Measurements from ENCODE around the gene ALDH4A1.
A peak's percentile ranks its signal among the peaks of the same experiment; 100 is the strongest.

Gene ALDH4A1

DNA sequence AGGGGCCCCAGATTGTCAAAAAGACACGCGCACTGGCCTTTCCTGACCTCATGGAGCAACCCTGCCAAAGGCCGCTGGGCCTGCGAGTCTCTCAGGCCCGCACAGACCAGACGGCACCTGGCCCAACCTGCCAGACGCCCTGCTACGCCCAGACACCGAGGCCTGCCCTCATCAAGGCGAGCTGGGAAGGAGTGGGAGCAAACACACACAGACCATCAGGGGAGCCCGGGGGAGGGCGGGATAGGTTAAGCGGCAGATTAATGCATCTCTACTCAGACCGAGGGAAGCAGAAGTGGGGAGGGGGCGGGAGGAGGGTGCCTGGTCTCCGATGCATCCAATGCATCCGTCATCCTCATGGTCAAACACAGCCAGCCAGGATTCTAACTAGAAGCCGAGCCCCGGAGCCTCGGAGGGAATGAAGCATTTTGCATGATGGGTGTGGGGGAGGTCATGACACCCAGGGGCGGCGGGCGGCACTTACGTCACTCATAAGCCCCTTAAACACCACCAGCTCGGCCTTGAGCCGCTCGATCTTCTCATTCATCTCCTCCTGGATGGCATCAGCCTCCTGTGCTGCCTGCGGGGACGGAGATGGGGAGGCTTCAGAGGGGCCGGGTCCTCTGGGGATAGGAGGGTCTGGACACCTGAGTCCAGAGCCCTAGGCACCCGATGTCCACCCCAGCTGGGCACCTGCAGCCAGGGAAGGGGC is 17.0 kb upstream of the ALDH4A1 start:
- H3K36me3 ChIP-seq (ENCODE audit: control insufficient read depth in 1 of 2, insufficient read depth in 2 of 2, low read length in 2 of 2): peaks cover 4 to 30% of the 10 kb centered on the region in 2 donors
- H3K27me3 ChIP-seq (ENCODE audit: low read depth, low read length): no peaks in the 10 kb centered on the region
- H3K4me3 ChIP-seq (ENCODE audit: low read depth in 1 of 2, low read length in 2 of 2): no peak overlapping the region
- H3K4me1 ChIP-seq (ENCODE audit: control insufficient read depth in 1 of 2, insufficient read depth in 2 of 2, low read length in 2 of 2): peaks cover 15 to 33% of the 10 kb centered on the region in 2 donors
- H3K9me3 ChIP-seq (ENCODE audit: control insufficient read depth in 1 of 2, low read length in 2 of 2): no peaks in the 10 kb centered on the region
- no peak overlapping the region for H3K27ac ChIP-seq (ENCODE audit: low read length)

- Histone ChIP-seq H3K27ac (ENCODE audit: low read length) (no peak overlapping the region), H3K27me3 (ENCODE audit: low read depth, low read length) (no peaks in the 10 kb centered on the region), H3K4me1 (ENCODE audit: control insufficient read depth in 1 of 2, insufficient read depth in 2 of 2, low read length in 2 of 2) (peaks cover 11 to 27% of the 10 kb centered on the region in 2 donors), H3K4me3 (ENCODE audit: low read depth in 1 of 2, low read length in 2 of 2) (no peak overlapping the region), H3K36me3 (ENCODE audit: control insufficient read depth in 1 of 2, insufficient read depth in 2 of 2, low read length in 2 of 2) (peaks cover 4 to 30% of the 10 kb centered on the region in 2 donors), H3K9me3 (ENCODE audit: control insufficient read depth in 1 of 2, low read length in 2 of 2) (no peaks in the 10 kb centered on the region)
Observed at GRCh38 chr1:18918417-18918816, 16.1 kb upstream of the ALDH4A1 start.

- peaks cover 4 to 30% of the 10 kb centered on the region in 2 donors for H3K36me3 ChIP-seq (ENCODE audit: control insufficient read depth in 1 of 2, insufficient read depth in 2 of 2, low read length in 2 of 2)
Observed at GRCh38 chr1:18917071-18917799, 14.9 kb upstream of the ALDH4A1 start.

DNA sequence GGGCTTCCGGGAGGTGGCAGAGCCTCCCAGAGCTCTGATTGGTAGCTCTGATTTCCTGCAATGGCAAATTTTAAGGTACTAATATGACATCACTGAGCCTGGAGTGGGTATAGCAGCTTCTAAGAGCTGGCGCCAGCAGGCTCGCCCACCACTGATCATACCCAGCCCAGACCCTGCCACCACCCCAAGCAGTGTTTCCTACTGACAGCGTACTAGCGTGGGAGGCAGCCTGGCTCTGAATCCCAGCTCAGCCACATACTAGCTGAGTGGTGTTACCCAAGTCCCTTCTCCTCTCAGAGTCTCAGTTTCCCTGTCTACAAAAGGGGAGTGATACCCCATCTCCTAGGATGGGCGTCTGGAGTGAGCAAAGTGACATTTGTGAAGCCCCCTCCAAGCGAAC is 13.0 kb upstream of the ALDH4A1 start:
- H3K36me3 ChIP-seq (ENCODE audit: control insufficient read depth in 1 of 2, insufficient read depth in 2 of 2, low read length in 2 of 2): peaks cover 12 to 35% of the 10 kb centered on the region in 2 donors
- no peak overlapping the region for H3K4me3 ChIP-seq (ENCODE audit: low read depth in 1 of 2, low read length in 2 of 2)
- H3K27ac ChIP-seq (ENCODE audit: low read length): no peak overlapping the region
- H3K27me3 ChIP-seq (ENCODE audit: low read depth, low read length): no peaks in the 10 kb centered on the region
- peaks cover 0 to 11% of the 10 kb centered on the region in 2 donors for H3K4me1 ChIP-seq (ENCODE audit: control insufficient read depth in 1 of 2, insufficient read depth in 2 of 2, low read length in 2 of 2)
- H3K9me3 ChIP-seq (ENCODE audit: control insufficient read depth in 1 of 2, low read length in 2 of 2): no peaks in the 10 kb centered on the region

More at GRCh38 chr1:18917071-18917799, 14.9 kb upstream of the ALDH4A1 start:
- H3K9me3 ChIP-seq (ENCODE audit: control insufficient read depth in 1 of 2, low read length in 2 of 2): no peaks in the 10 kb centered on the region
- no peak overlapping the region for H3K27ac ChIP-seq (ENCODE audit: low read length)
- no peak overlapping the region for H3K4me3 ChIP-seq (ENCODE audit: low read depth in 1 of 2, low read length in 2 of 2)
- no peaks in the 10 kb centered on the region for H3K27me3 ChIP-seq (ENCODE audit: low read depth, low read length)
- H3K4me1 ChIP-seq (ENCODE audit: control insufficient read depth in 1 of 2, insufficient read depth in 2 of 2, low read length in 2 of 2): peaks cover 0 to 24% of the 10 kb centered on the region in 2 donors

GRCh38 chr1:18913065-18913835 is 10.9 kb upstream of the ALDH4A1 start:
- H3K36me3 ChIP-seq (ENCODE audit: control insufficient read depth in 1 of 2, insufficient read depth in 2 of 2, low read length in 2 of 2): peaks cover 17 to 49% of the 10 kb centered on the region in 2 donors
- H3K9me3 ChIP-seq (ENCODE audit: control insufficient read depth in 1 of 2, low read length in 2 of 2): no peaks in the 10 kb centered on the region
- H3K27ac ChIP-seq (ENCODE audit: low read length): no peak overlapping the region
- no peaks in the 10 kb centered on the region for H3K27me3 ChIP-seq (ENCODE audit: low read depth, low read length)
- no peak overlapping the region for H3K4me3 ChIP-seq (ENCODE audit: low read depth in 1 of 2, low read length in 2 of 2)
- peaks cover 0 to 11% of the 10 kb centered on the region in 2 donors for H3K4me1 ChIP-seq (ENCODE audit: control insufficient read depth in 1 of 2, insufficient read depth in 2 of 2, low read length in 2 of 2)

DNA sequence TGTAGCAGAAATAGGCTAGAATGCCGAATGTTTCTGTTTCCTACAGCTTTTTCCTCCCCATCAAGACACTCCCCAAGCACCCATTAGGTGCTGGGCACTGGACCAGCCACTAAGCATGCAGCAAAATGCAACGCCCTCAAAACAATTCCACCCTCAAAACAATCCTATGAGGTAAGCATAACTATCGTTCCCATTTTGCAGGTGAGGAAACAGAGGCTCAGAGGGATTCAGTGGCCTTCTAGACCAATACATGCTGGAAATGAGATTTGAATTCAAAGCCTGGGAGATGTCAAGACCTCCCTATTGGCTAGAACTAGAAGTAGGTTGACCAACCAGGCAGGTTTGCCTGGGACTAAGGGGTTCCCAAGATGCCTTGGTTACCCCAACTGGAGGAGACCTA is 10.2 kb upstream of the ALDH4A1 start:
- Histone ChIP-seq H3K4me3 (ENCODE audit: low read depth in 1 of 2, low read length in 2 of 2) (no peak overlapping the region), H3K36me3 (ENCODE audit: control insufficient read depth in 1 of 2, insufficient read depth in 2 of 2, low read length in 2 of 2) (peaks cover 17 to 43% of the 10 kb centered on the region in 2 donors), H3K27me3 (ENCODE audit: low read depth, low read length) (no peaks in the 10 kb centered on the region), H3K4me1 (ENCODE audit: control insufficient read depth in 1 of 2, insufficient read depth in 2 of 2, low read length in 2 of 2) (peaks cover 0 to 18% of the 10 kb centered on the region in 2 donors), H3K27ac (ENCODE audit: low read length) (no peak overlapping the region), H3K9me3 (ENCODE audit: control insufficient read depth in 1 of 2, low read length in 2 of 2) (no peaks in the 10 kb centered on the region)

GRCh38 chr1:18908911-18909771 is 6.8 kb upstream of the ALDH4A1 start:
- Histone ChIP-seq H3K36me3 (ENCODE audit: control insufficient read depth in 1 of 2, insufficient read depth in 2 of 2, low read length in 2 of 2) (peaks cover 17 to 27% of the 10 kb centered on the region in 2 donors), H3K27me3 (ENCODE audit: low read depth, low read length) (no peaks in the 10 kb centered on the region), H3K27ac (ENCODE audit: low read length) (no peak overlapping the region)

DNA sequence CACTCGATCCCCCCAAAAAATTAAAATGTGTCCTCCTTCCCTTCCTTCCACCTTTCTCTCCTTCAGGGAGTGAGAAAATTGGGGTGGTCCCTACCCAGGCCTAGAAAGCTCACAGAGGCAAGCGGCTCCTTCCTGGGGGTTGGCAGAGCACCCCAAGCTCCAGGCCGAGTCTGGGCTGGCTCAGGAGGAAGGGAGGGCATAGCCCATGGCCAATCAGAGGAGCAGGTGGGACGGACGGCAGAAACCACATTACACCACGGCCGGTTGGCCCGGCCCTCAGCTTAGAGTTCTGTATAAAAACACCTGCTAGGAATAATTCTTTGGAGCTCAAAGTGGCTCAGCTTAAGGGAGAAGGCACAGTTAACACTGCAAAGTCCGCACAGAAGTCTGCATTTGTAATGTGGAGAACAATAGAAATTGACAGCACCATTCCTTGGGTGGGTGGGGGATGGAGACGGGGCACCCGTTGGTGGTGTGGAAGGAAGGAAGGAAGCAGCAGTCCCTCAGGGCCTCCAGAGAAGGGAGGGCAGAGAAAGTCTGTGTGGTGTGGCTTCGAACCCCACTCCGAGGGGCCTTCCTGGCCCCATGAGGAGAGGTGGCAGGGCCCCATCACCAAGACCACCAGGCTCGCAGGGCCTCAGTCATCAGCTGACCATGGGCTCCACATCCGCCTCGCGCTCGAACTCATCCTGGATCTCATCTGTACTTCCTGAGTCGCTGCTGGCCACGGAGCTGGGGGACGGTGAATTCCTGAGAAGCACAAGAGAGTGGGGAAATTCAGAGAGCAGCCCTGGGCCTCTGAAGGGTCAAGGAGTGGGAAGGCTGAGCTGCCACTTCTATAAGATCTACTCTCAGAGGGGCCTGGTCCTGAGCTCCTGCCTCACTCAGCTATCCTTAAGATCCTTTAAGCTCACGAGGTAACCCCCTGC is 5.8 kb upstream of the ALDH4A1 start:
- Histone ChIP-seq H3K9me3 (ENCODE audit: control insufficient read depth in 1 of 2, low read length in 2 of 2) (no peaks in the 10 kb centered on the region), H3K27me3 (ENCODE audit: low read depth, low read length) (no peaks in the 10 kb centered on the region), H3K4me3 (ENCODE audit: low read depth in 1 of 2, low read length in 2 of 2) (peak overlapping the region in 1 of 2 donors; percentile 28), H3K4me1 (ENCODE audit: control insufficient read depth in 1 of 2, insufficient read depth in 2 of 2, low read length in 2 of 2) (peaks cover 4 to 27% of the 10 kb centered on the region in 2 donors), H3K27ac (ENCODE audit: low read length) (no peak overlapping the region), H3K36me3 (ENCODE audit: control insufficient read depth in 1 of 2, insufficient read depth in 2 of 2, low read length in 2 of 2) (peaks cover 17 to 27% of the 10 kb centered on the region in 2 donors)

More at GRCh38 chr1:18908911-18909771, 6.8 kb upstream of the ALDH4A1 start:
- Histone ChIP-seq H3K9me3 (ENCODE audit: control insufficient read depth in 1 of 2, low read length in 2 of 2) (no peaks in the 10 kb centered on the region), H3K4me1 (ENCODE audit: control insufficient read depth in 1 of 2, insufficient read depth in 2 of 2, low read length in 2 of 2) (peaks cover 0 to 27% of the 10 kb centered on the region in 2 donors), H3K4me3 (ENCODE audit: low read depth in 1 of 2, low read length in 2 of 2) (no peak overlapping the region)

GRCh38 chr1:18907021-18907916 is 4.9 kb upstream of the ALDH4A1 start:
- Histone ChIP-seq H3K4me3 (ENCODE audit: low read depth in 1 of 2, low read length in 2 of 2) (peak overlapping the region in 1 of 2 donors; percentile 28), H3K27me3 (ENCODE audit: low read depth, low read length) (no peaks in the 10 kb centered on the region), H3K36me3 (ENCODE audit: control insufficient read depth in 1 of 2, insufficient read depth in 2 of 2, low read length in 2 of 2) (peaks cover 17 to 27% of the 10 kb centered on the region in 2 donors), H3K27ac (ENCODE audit: low read length) (no peak overlapping the region), H3K4me1 (ENCODE audit: control insufficient read depth in 1 of 2, insufficient read depth in 2 of 2, low read length in 2 of 2) (peaks cover 4 to 23% of the 10 kb centered on the region in 2 donors), H3K9me3 (ENCODE audit: control insufficient read depth in 1 of 2, low read length in 2 of 2) (no peaks in the 10 kb centered on the region)
